Brain microvascular endothelial cell (primary cell): Measurements from ENCODE around the gene INHBE.
"Not testable (repeated sequence)": the region's sequence is repeated elsewhere in the genome, so short reads cannot be mapped to it uniquely, and the experiment has no call there.

Experiments
- DNase-seq: peaks from one replicate; pipeline ENCODE4 v3.0.0-alpha.2; 2020
- H3K27ac ChIP-seq: fragments of 250-450 bp; sonication (Bioruptor Pico); 2 replicates; pipeline ENCODE4 v1.5.1; 2020; ENCODE audit warnings: mild to moderate bottlenecking, moderate library complexity
- H3K27me3 ChIP-seq: fragments of 250-450 bp; sonication (Bioruptor Pico); replicated peaks from 2 replicates; pipeline ENCODE4 v1.5.1; 2020; ENCODE audit warnings: mild to moderate bottlenecking
- H3K36me3 ChIP-seq: fragments of 250-450 bp; sonication (Bioruptor Pico); replicated peaks from 2 replicates; pipeline ENCODE4 v1.5.1; 2020; ENCODE audit warnings: mild to moderate bottlenecking
- H3K4me3 ChIP-seq: 2 replicates; pipeline ENCODE4 v1.5.1; 2011; ENCODE audit warnings: low read depth, mild to moderate bottlenecking, control low read depth, low read length, moderate library complexity
- in situ Hi-C: cut with HindIII; loops from 2 replicates; pipeline ENCODE4 v1.10.0; 2017; ENCODE audit warnings: low sequenced_read_pairs, low pct_ligation_motif_present
- TF ChIP-seq, protein P1 (sequence below): IDR thresholded peaks from 2 replicates; pipeline ENCODE4 v1.5.1; 2011; ENCODE audit warnings: low read depth, mild to moderate bottlenecking, moderate library complexity, low read length, control low read depth, inconsistent platforms; ENCODE audit errors: missing control alignments

INHBE gene, protein sequence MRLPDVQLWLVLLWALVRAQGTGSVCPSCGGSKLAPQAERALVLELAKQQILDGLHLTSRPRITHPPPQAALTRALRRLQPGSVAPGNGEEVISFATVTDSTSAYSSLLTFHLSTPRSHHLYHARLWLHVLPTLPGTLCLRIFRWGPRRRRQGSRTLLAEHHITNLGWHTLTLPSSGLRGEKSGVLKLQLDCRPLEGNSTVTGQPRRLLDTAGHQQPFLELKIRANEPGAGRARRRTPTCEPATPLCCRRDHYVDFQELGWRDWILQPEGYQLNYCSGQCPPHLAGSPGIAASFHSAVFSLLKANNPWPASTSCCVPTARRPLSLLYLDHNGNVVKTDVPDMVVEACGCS

DNA sequence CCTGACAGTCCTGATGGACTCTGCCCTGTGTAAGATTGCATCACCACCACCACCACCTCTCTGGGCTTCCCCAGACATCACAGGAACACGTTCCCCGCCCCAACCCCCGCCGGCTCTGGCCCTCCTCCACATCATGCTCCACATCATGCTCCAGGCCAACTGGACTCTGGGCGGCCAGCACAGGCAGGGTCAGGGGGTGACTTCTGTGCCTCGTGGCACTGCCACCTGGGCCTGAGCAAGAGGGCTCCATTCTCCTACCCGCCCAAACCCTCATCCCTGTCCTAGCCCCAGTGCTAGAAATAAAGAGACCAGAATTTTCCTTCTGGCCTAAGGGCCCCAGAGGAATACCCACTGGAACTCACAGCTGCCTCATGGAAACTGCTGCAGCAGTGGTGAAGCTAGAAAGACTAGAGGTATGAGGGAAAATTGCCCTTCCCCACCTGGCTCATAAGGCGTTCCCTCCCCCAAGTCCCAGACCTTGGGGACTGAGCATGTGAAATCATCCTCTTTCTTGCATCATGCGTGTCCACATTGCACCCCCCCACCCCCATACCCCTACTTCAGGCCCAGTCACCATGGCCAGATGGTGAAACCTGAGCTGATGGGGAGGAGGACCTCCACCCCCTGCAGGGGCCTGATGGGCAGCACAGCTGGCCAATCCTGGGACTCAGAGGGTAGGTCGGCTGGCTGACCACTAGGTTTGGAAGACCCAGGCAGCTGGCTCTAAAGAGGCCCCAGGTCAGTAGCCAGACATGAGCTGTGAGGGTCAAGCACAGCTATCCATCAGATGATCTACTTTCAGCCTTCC lies at the start of gene INHBE:
Gene INHBE (plus strand): TSS at position 742 of the 808 bp plus-strand sequence. CDS start 230 bp downstream, outside the sequence.
- no peak within 1 kb of the TSS for H3K4me3 ChIP-seq
- H3K27ac ChIP-seq, result no peak within 1 kb of the TSS
- DNase-seq, result no peak

DNA sequence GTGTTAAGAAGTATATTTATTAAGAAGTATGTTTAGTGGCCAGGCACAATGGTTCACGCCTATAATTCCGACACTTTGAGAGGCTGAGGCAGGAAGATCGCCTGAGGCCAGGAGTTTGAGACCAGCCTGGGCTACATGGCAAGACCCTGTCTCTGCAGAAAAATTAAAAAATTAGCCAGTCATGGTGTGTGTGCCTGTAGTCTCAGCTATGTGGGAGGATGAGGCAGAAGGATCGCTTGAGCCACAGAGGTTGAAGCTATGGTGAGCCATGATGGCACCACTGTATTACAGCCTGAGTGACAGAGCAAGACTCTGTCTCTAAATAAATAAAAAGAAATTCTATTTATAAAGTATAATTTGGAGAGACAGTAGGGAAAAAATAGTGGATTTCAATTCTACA lies 44.6 kb upstream of the INHBE start:
- TF ChIP-seq, protein P1, sequence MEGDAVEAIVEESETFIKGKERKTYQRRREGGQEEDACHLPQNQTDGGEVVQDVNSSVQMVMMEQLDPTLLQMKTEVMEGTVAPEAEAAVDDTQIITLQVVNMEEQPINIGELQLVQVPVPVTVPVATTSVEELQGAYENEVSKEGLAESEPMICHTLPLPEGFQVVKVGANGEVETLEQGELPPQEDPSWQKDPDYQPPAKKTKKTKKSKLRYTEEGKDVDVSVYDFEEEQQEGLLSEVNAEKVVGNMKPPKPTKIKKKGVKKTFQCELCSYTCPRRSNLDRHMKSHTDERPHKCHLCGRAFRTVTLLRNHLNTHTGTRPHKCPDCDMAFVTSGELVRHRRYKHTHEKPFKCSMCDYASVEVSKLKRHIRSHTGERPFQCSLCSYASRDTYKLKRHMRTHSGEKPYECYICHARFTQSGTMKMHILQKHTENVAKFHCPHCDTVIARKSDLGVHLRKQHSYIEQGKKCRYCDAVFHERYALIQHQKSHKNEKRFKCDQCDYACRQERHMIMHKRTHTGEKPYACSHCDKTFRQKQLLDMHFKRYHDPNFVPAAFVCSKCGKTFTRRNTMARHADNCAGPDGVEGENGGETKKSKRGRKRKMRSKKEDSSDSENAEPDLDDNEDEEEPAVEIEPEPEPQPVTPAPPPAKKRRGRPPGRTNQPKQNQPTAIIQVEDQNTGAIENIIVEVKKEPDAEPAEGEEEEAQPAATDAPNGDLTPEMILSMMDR, result no peak

More for the DNA sequence above, at the start of gene INHBE:
- Histone ChIP-seq H3K27me3 (no peaks in the 10 kb centered on the region), H3K36me3 (no peaks in the 10 kb centered on the region)
- in situ Hi-C loops, result loop anchor here (5.0 kb wide), 1 partner anchor 142 kb away; no protein-coding TSS in a partner anchor
- TF ChIP-seq, protein P1, result no peak

GRCh38 chr12:57414160-57414559 lies 40.9 kb upstream of the INHBE start:
- DNase-seq, H3K27me3 ChIP-seq, H3K4me3 ChIP-seq, in situ Hi-C loops, H3K27ac ChIP-seq, H3K36me3 ChIP-seq: not testable (repeated sequence)

More for the DNA sequence above, 44.6 kb upstream of the INHBE start:
- H3K36me3 ChIP-seq, result no peaks in the 10 kb centered on the region
- DNase-seq, result no peak
- H3K27me3 ChIP-seq, result no peaks in the 10 kb centered on the region
- no peak overlapping the region for H3K4me3 ChIP-seq
- H3K27ac ChIP-seq, result no peak overlapping the region
- in situ Hi-C loops, result no loop called here

DNA sequence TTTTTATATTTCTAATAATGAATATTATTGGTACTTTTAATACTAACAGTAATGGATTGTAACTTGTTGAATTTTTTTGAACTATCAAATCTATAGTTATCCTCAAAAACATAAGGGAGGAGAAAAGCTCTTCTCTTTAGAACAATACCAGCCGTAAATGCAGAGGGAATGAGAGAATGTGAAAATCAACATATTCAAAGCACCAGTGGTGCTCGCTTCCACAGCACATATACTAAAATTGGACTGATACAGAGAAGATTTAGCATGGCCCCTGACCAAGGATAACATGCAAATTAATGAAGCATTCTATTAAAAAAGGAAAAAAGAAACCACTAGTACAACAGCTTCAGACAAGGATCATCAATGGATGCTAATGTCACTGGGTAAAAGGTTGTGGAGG lies 40.0 kb upstream of the INHBE start:
- Histone ChIP-seq H3K36me3 (no peaks in the 10 kb centered on the region), H3K4me3 (no peak overlapping the region), H3K27ac (no peak overlapping the region), H3K27me3 (no peaks in the 10 kb centered on the region)
- in situ Hi-C loops, result no loop called here
- no peak for DNase-seq
- TF ChIP-seq, protein P1, result no peak

DNA sequence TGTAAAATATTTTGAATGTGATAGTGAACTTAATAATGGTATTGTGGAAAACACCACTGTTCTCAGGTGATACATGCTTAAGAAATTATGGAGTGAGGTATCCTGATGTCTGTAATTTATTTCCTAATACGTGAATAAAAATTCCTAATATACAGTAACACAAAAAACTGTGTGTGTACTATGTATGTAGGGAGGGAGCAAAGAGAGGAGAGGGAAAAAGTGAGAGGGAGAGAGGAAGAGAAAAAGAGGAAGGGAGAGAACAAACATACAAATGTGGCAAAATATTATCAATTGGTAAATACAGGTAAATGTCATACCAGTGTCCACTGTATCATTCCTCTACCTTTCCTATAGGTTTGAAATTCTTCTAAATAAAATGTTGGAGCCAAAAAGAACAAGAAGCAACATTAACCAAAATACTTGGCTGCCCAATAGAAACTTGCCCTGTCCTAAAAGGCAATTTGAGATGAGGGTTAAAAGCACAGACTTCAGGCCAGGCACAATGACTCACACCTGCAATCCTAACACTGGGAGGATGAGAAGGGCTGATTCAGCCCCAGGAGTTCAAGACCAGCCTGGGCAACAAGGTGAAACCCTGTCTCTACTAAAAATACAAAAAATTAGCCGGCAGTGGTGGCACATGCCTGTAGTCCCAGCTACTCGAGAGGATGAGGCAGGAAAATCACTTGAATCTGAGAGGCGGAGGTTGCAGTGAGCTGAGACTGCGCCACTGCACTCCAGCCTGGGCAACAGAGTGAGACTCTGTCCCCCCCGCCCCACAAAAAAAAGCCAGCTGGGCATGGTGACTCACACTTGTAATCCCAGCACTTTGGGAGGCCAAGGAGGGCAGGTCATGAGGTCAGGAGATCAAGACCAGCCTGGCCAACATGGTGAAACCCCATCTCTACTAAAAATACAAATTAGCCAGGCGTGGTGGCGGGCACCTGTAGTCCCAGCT lies 38.8 kb upstream of the INHBE start:
- DNase-seq, result no peak
- TF ChIP-seq, protein P1, result no peak
- no peaks in the 10 kb centered on the region for H3K36me3 ChIP-seq
- in situ Hi-C loops, result no loop called here
- H3K27ac ChIP-seq, result no peak overlapping the region
- no peak overlapping the region for H3K4me3 ChIP-seq
- no peaks in the 10 kb centered on the region for H3K27me3 ChIP-seq

GRCh38 chr12:57418255-57418654 lies 36.9 kb upstream of the INHBE start:
- H3K27ac ChIP-seq, result no peak overlapping the region
- no peak overlapping the region for H3K4me3 ChIP-seq
- DNase-seq, result no peak
- in situ Hi-C loops, result no loop called here
- TF ChIP-seq, protein P1, result no peak
- no peaks in the 10 kb centered on the region for H3K36me3 ChIP-seq
- H3K27me3 ChIP-seq, result no peaks in the 10 kb centered on the region
